ENCODE results near the gene CDK14.

Gene CDK14

GRCh38 chr7:90856351-90857070 is 260.4 kb downstream of the CDK14 start:
- no peak for DNase-seq

- DNase-seq, result no peak
Measured at GRCh38 chr7:90857603-90858002, 261.5 kb downstream of the CDK14 start.

GRCh38 chr7:90858546-90858945 is 262.4 kb downstream of the CDK14 start:
- no peak for DNase-seq

- DNase-seq, result no peak
Measured at GRCh38 chr7:90859521-90859920, 263.4 kb downstream of the CDK14 start.

- DNase-seq, result no peak
Measured at GRCh38 chr7:90864088-90864487, 268.0 kb downstream of the CDK14 start.

- DNase-seq, result no peak
Measured at GRCh38 chr7:90869335-90869734, 273.2 kb downstream of the CDK14 start.

GRCh38 chr7:90876701-90877100 is 280.6 kb downstream of the CDK14 start:
- DNase-seq, result no peak

- no peak for DNase-seq
Measured at GRCh38 chr7:90877201-90877600, 281.1 kb downstream of the CDK14 start.

- DNase-seq, result no peak
Measured at GRCh38 chr7:90879924-90880323, 283.8 kb downstream of the CDK14 start.

GRCh38 chr7:90886416-90886815 is 290.3 kb downstream of the CDK14 start:
- DNase-seq, result no peak

- no peak for DNase-seq
Measured at GRCh38 chr7:90889210-90889609, 293.1 kb downstream of the CDK14 start.

- no peak for DNase-seq
Measured at GRCh38 chr7:90889644-90890043, 293.5 kb downstream of the CDK14 start.

- no peak for DNase-seq
Measured at GRCh38 chr7:90891529-90891928, 295.4 kb downstream of the CDK14 start.

- DNase-seq, result no peak
Measured at GRCh38 chr7:90892213-90892612, 296.1 kb downstream of the CDK14 start.

- DNase-seq, result no peak
Measured at GRCh38 chr7:90894122-90894521, 298.0 kb downstream of the CDK14 start.

- no peak for DNase-seq
Measured at GRCh38 chr7:90896458-90896857, 300.3 kb downstream of the CDK14 start.

GRCh38 chr7:90897961-90898469 is 301.9 kb downstream of the CDK14 start:
- no peak for DNase-seq

- no peak for DNase-seq
Measured at GRCh38 chr7:90900628-90901356, 304.7 kb downstream of the CDK14 start.

GRCh38 chr7:90903841-90904240 is 307.7 kb downstream of the CDK14 start:
- no peak for DNase-seq

- no peak for DNase-seq
Measured at GRCh38 chr7:90910136-90910535, 314.0 kb downstream of the CDK14 start.

- DNase-seq, result no peak
Measured at GRCh38 chr7:90916319-90916718, 320.2 kb downstream of the CDK14 start.

- no peak for DNase-seq
Measured at GRCh38 chr7:90917539-90917938, 321.4 kb downstream of the CDK14 start.

GRCh38 chr7:90918303-90918702 is 322.2 kb downstream of the CDK14 start:
- DNase-seq, result no peak

- no peak for DNase-seq
Measured at GRCh38 chr7:90919816-90920215, 323.7 kb downstream of the CDK14 start.
